H1 (cell line): ENCODE results near the gene OPN3. TPM values are rescaled to one million over a fixed set of nuclear protein-coding genes. Genes with fewer than 3 reads are reported as not detected.

Experiments
- CTCF ChIA-PET: fragments of 300-600 bp; sonication (Branson Sonifier 250); formaldehyde crosslinking; loops from one replicate; lab custom pipeline; 2021; ENCODE audit not compliant: partially characterized antibody; lab: Charles Lee
- POLR2A ChIA-PET: fragments of 300-600 bp; sonication (Branson Sonifier 250); formaldehyde crosslinking; loops from one replicate; lab custom pipeline; 2021; ENCODE audit warnings: inconsistent platforms; ENCODE audit not compliant: partially characterized antibody; lab: Charles Lee
- DNase-seq, 2 experiments: peaks; one replicate each; pipeline versions ENCODE4 v3.0.0 to v3.0.0-alpha.2; 2010 to 2022; ENCODE audit warnings: low spot score in 2 of 2, low read depth in 1 of 2, mixed read lengths in 1 of 2
- FAIRE-seq: peaks from 2 replicates; lab custom pipeline; 2011; peaks lifted over from hg19 to GRCh38; lab: Jason Lieb, UNC
- H2AFZ ChIP-seq: 2 replicates; pipeline ENCODE4 v1.8.1; 2012; ENCODE audit warnings: low read length, inconsistent platforms
- H2AK5ac ChIP-seq: 2 replicates; pipeline ENCODE4 v1.6.1; 2013; ENCODE audit warnings: low read depth, low read length
- H2BK120ac ChIP-seq: replicated peaks from 2 replicates; pipeline ENCODE3; 2013; ENCODE audit warnings: low read depth, low read length, inconsistent platforms
- H2BK12ac ChIP-seq: 2 replicates; pipeline ENCODE4 v1.6.1; 2013; ENCODE audit warnings: low read depth, low read length
- H2BK15ac ChIP-seq: 2 replicates; pipeline ENCODE4 v1.6.1; 2013; ENCODE audit warnings: low read length
- H2BK20ac ChIP-seq: 2 replicates; pipeline ENCODE4 v1.6.1; 2013; ENCODE audit warnings: low read length
- H2BK5ac ChIP-seq: 2 replicates; pipeline ENCODE4 v1.6.1; 2013; ENCODE audit warnings: low read depth, low read length
- H3K14ac ChIP-seq: 2 replicates; pipeline ENCODE4 v1.6.1; 2013; ENCODE audit warnings: inconsistent platforms; ENCODE audit not compliant: insufficient read length
- H3K18ac ChIP-seq: 2 replicates; pipeline ENCODE4 v1.6.1; 2013; ENCODE audit warnings: low read length; ENCODE audit errors: extremely low read depth
- H3K23ac ChIP-seq: 2 replicates; pipeline ENCODE4 v1.6.1; 2013; ENCODE audit warnings: inconsistent platforms; ENCODE audit not compliant: insufficient read length
- H3K23me2 ChIP-seq: 2 replicates; pipeline ENCODE4 v1.6.1; 2013; ENCODE audit warnings: low read depth, low read length
- H3K27ac ChIP-seq: 2 replicates; pipeline ENCODE4 v1.6.1; 2011; ENCODE audit warnings: low read depth, low read length, inconsistent platforms
- H3K27me3 ChIP-seq, 4 experiments: replicated peaks in 1 of 4; 1 replicate in 1 of 4; 2 replicates in 3 of 4; pipeline versions ENCODE4 v1.6.1 to v1.8.1; 2011 to 2013; ENCODE audit warnings: low read length in 3 of 4, mild to moderate bottlenecking in 3 of 4, inconsistent platforms in 2 of 4, mixed read lengths in 2 of 4, moderate library complexity in 1 of 4; ENCODE audit not compliant: control insufficient read depth in 3 of 4, insufficient read depth in 3 of 4; ENCODE audit errors: extremely low read depth in 1 of 4
- H3K36me3 ChIP-seq, 4 experiments: 2 replicates each; pipeline versions ENCODE4 v1.6.1 to v1.8.1; 2011 to 2013; ENCODE audit warnings: mild to moderate bottlenecking in 4 of 4, low read length in 3 of 4, moderate library complexity in 2 of 4, control low read depth in 1 of 4, inconsistent platforms in 1 of 4; ENCODE audit not compliant: insufficient read depth in 4 of 4, control insufficient read depth in 2 of 4
- H3K4ac ChIP-seq: replicated peaks from 2 replicates; pipeline ENCODE3; 2013; ENCODE audit warnings: low read length, low read depth, mixed read lengths, inconsistent platforms; ENCODE audit not compliant: insufficient read length
- H3K4me1 ChIP-seq, 4 experiments: replicated peaks in 1 of 4; 1 replicate in 1 of 4; 2 replicates in 3 of 4; pipeline versions ENCODE4 v1.6.1 to v1.8.1; 2011 to 2013; ENCODE audit warnings: low read length in 3 of 4, inconsistent platforms in 2 of 4, mixed read lengths in 1 of 4; ENCODE audit not compliant: insufficient read depth in 4 of 4, control insufficient read depth in 3 of 4
- H3K4me2 ChIP-seq, 2 experiments: 2 replicates each; pipeline versions ENCODE4 v1.6.1 to v1.8.1; 2011 to 2013; ENCODE audit warnings: low read depth in 2 of 2, low read length in 2 of 2, control low read depth in 1 of 2, inconsistent platforms in 1 of 2, mild to moderate bottlenecking in 1 of 2; ENCODE audit not compliant: insufficient read depth in 1 of 2
- H3K4me3 ChIP-seq, 4 experiments: fragments of 200-600, 300-600 bp in 1 of 4; sonication (generic), shearing (Covaris generic), sonication (Bioruptor Twin) in 1 of 4; 2 replicates each; pipeline versions ENCODE4 v1.5.1 to v1.8.1; 2011 to 2016; ENCODE audit warnings: low read length in 4 of 4, low read depth in 3 of 4, control low read depth in 2 of 4, inconsistent platforms in 2 of 4, mild to moderate bottlenecking in 2 of 4, mixed read lengths in 1 of 4, moderate library complexity in 1 of 4; ENCODE audit not compliant: insufficient read depth in 2 of 4; ENCODE audit errors: extremely low read depth in 1 of 4
- H3K56ac ChIP-seq: replicated peaks from 2 replicates; pipeline ENCODE3; 2013; ENCODE audit warnings: low read depth, mild to moderate bottlenecking, mixed read lengths, low read length, inconsistent platforms; ENCODE audit not compliant: insufficient read length
- H3K79me1 ChIP-seq: 2 replicates; pipeline ENCODE4 v1.6.1; 2013; ENCODE audit warnings: low read depth, low read length, control low read depth
- H3K79me2 ChIP-seq, 2 experiments: 2 replicates each; pipeline versions ENCODE4 v1.6.1 to v1.8.1; 2012 to 2013; ENCODE audit warnings: low read length in 2 of 2, mild to moderate bottlenecking in 2 of 2, inconsistent platforms in 1 of 2; ENCODE audit not compliant: insufficient read depth in 2 of 2, control insufficient read depth in 1 of 2
- H3K9ac ChIP-seq, 4 experiments: replicated peaks in 1 of 4; 1 replicate in 1 of 4; 2 replicates in 3 of 4; pipeline versions ENCODE4 v1.6.1 to v1.8.1; 2011 to 2013; ENCODE audit warnings: low read depth in 3 of 4, low read length in 3 of 4, control low read depth in 2 of 4, mild to moderate bottlenecking in 2 of 4, moderate library complexity in 2 of 4, inconsistent platforms in 1 of 4; ENCODE audit errors: extremely low read depth in 1 of 4
- H3K9me3 ChIP-seq, 2 experiments: 2 replicates each; pipeline versions ENCODE4 v1.6.1 to v1.8.1; 2012 to 2013; ENCODE audit warnings: mild to moderate bottlenecking in 2 of 2, moderate library complexity in 2 of 2, control low read depth in 1 of 2, inconsistent platforms in 1 of 2, low read depth in 1 of 2, low read length in 1 of 2, mixed read lengths in 1 of 2; ENCODE audit not compliant: insufficient read depth in 2 of 2
- H4K20me1 ChIP-seq, 2 experiments: replicated peaks in 1 of 2; 2 replicates each; pipeline versions ENCODE3 to v1.8.1; 2011 to 2013; ENCODE audit warnings: inconsistent platforms in 2 of 2, low read length in 2 of 2, mild to moderate bottlenecking in 1 of 2; ENCODE audit not compliant: insufficient read depth in 2 of 2, control insufficient read depth in 1 of 2
- H4K5ac ChIP-seq: 2 replicates; pipeline ENCODE4 v1.6.1; 2013; ENCODE audit warnings: low read length, low read depth, mixed read lengths, inconsistent platforms; ENCODE audit not compliant: insufficient read length
- H4K8ac ChIP-seq: 2 replicates; pipeline ENCODE4 v1.8.0; 2013; ENCODE audit warnings: mild to moderate bottlenecking, moderate library complexity, low read length, inconsistent platforms; ENCODE audit not compliant: insufficient read depth; ENCODE audit errors: extremely low read depth
- H4K91ac ChIP-seq: replicated peaks from 2 replicates; pipeline ENCODE3; 2013; ENCODE audit warnings: low read length, mixed read lengths, inconsistent platforms; ENCODE audit not compliant: insufficient read length
- ASH2L ChIP-seq: fragments of 200-600, 300-600 bp; sonication (generic); IDR thresholded peaks from one replicate; pipeline ENCODE4 v1.7.1; 2017; ENCODE audit warnings: low read length
- ATF2 ChIP-seq: IDR thresholded peaks from 2 replicates; pipeline ENCODE4 v1.6.1; 2012; ENCODE audit warnings: low read length, inconsistent platforms
- BCL11A ChIP-seq, 2 experiments: IDR thresholded peaks; one replicate each; pipeline ENCODE4 v1.6.1; 2011; ENCODE audit warnings: low read depth in 2 of 2, low read length in 2 of 2, mild to moderate bottlenecking in 2 of 2
- BRCA1 ChIP-seq: IDR thresholded peaks from 2 replicates; pipeline ENCODE4 v1.6.1; 2012; ENCODE audit warnings: low read depth, low read length, improper control_type of control experiment
- CEBPB ChIP-seq: IDR thresholded peaks from 2 replicates; pipeline ENCODE4 v1.6.1; 2012; ENCODE audit warnings: low read depth, low read length
- JUN ChIP-seq: IDR thresholded peaks from 2 replicates; pipeline ENCODE4 v1.6.1; 2011; ENCODE audit warnings: low read depth, mild to moderate bottlenecking, improper control_type of control experiment, low read length
- NANOG ChIP-seq: IDR thresholded peaks from 2 replicates; pipeline ENCODE4 v1.6.1; 2011; ENCODE audit warnings: low read length, low read depth, mild to moderate bottlenecking, inconsistent platforms; ENCODE audit not compliant: insufficient read depth, poor library complexity, severe bottlenecking
- SIN3A ChIP-seq, 2 experiments: IDR thresholded peaks in 1 of 2; conservative IDR thresholded peaks in 1 of 2; 2 replicates each; pipeline ENCODE4 v1.6.1; 2011 to 2012; ENCODE audit warnings: low read length in 2 of 2, improper control_type of control experiment in 1 of 2, low read depth in 1 of 2, mild to moderate bottlenecking in 1 of 2
- SIRT6 ChIP-seq: IDR thresholded peaks from one replicate; pipeline ENCODE4 v1.7.1; 2012; ENCODE audit warnings: low read length, inconsistent platforms
- SP1 ChIP-seq: IDR thresholded peaks from 2 replicates; pipeline ENCODE4 v1.6.1; 2011; ENCODE audit warnings: low read depth, low read length
- TAF7 ChIP-seq: optimal IDR thresholded peaks from 2 replicates; pipeline ENCODE3; 2011; ENCODE audit warnings: low read depth, mild to moderate bottlenecking, inconsistent platforms, low read length, moderate library complexity, borderline replicate concordance
- TBP ChIP-seq: IDR thresholded peaks from 2 replicates; pipeline ENCODE4 v1.6.1; 2011; ENCODE audit warnings: low read depth, low read length, improper control_type of control experiment
- TEAD4 ChIP-seq: IDR thresholded peaks from 2 replicates; pipeline ENCODE4 v1.6.1; 2012; ENCODE audit warnings: low read depth, low read length, inconsistent platforms, mixed read lengths
- WGBS, 2 experiments: shearing (Covaris generic) in 1 of 2; methylation state at CpG; one replicate each; pipeline versions ENCODE4 v1.1.6 to v1.1.7; 2013 to 2015; ENCODE audit warnings: low lambda C conversion rate in 2 of 2, mixed read lengths in 2 of 2, inconsistent platforms in 1 of 2, low coverage in 1 of 2, missing lambda C conversion rate in 1 of 2; ENCODE audit not compliant: insufficient replicate concordance in 2 of 2, insufficient coverage in 1 of 2, insufficient read length in 1 of 2; ENCODE audit errors: extremely low coverage in 1 of 2, missing lambda C conversion rate in 1 of 2; 5-methylcytosine and 5-hydroxymethylcytosine counted together
- polyA plus RNA-seq, 7 experiments: library from polyadenylated mRNA; depleted of rRNA in 3 of 7; stranded (reverse) in 5 of 7; unstranded in 2 of 7; fragments of >200 nt in 5 of 7; fragments of 200-250 nt in 2 of 7; gene quantifications; 1 replicate in 5 of 7; 2 replicates in 1 of 7; 4 replicates in 1 of 7; pipeline versions ENCODE4 v1.2.1 to v1.2.3, GENCODE V29; 2011 to 2013; ENCODE audit warnings: missing spikeins in 2 of 7, mixed read lengths in 2 of 7
- total RNA-seq: library from RNA; stranded (reverse); fragmentation: NEBNext Ultra II Directional; extraction: Animal tissue kit (Norgen Biotek cat#: 25700); gene quantifications from 2 replicates; pipeline ENCODE4 v1.2.1, GENCODE V29; 2021

OPN3 gene
- total and polyA plus RNA-seq, 2 of the 8 experiments (the other 6 are each of a cell fraction or from before 2014, with no cell fraction given), result 8.8 to 19.4 TPM

GRCh38 chr1:241596633-241597032 lies 43.5 kb downstream of the OPN3 start:
- WGBS, 2 experiments, result 88% methylated on average over 6 of the region's 6 CpGs; no CpG with 5 or more reads in 1 of the 2 experiments
- H3K79me1 ChIP-seq, result no peaks in the 10 kb centered on the region
- H4K91ac ChIP-seq, result no peak overlapping the region
- H3K27ac ChIP-seq, result no peak overlapping the region
- no peak overlapping the region for H3K18ac ChIP-seq
- H2BK5ac ChIP-seq, result no peak overlapping the region
- H3K9me3 ChIP-seq, result no peaks in the 10 kb centered on the region
- H2AK5ac ChIP-seq, result no peak overlapping the region
- H3K79me2 ChIP-seq, result no peaks in the 10 kb centered on the region
- no peaks in the 10 kb centered on the region for H3K27me3 ChIP-seq
- H2BK15ac ChIP-seq, result no peak overlapping the region
- no peak overlapping the region for H2BK20ac ChIP-seq
- DNase-seq, result no peak
- no peak overlapping the region for H3K4ac ChIP-seq
- H4K20me1 ChIP-seq, result no peaks in the 10 kb centered on the region
- H3K36me3 ChIP-seq, result no peaks in the 10 kb centered on the region
- FAIRE-seq, result no peak
- no peak overlapping the region for H4K8ac ChIP-seq
- CTCF ChIA-PET, result interaction anchor here (1.4 to 2.5 kb wide), 2 partner anchors 15 to 41 kb away, joined by 3 to 10 read pairs; no protein-coding TSS in a partner anchor
- no peak overlapping the region for H4K5ac ChIP-seq
- no peak overlapping the region for H3K4me2 ChIP-seq
- no peak overlapping the region for H2AFZ ChIP-seq
- no peak overlapping the region for H2BK120ac ChIP-seq
- H3K23me2 ChIP-seq, result no peaks in the 10 kb centered on the region
- H3K14ac ChIP-seq, result no peak overlapping the region
- H3K4me1 ChIP-seq, result no peaks in the 10 kb centered on the region
- POLR2A ChIA-PET, result no interaction called here
- no peak overlapping the region for H3K4me3 ChIP-seq
- no peak overlapping the region for H3K9ac ChIP-seq
- H3K56ac ChIP-seq, result no peak overlapping the region
- H2BK12ac ChIP-seq, result no peak overlapping the region
- no peak overlapping the region for H3K23ac ChIP-seq
- TF ChIP-seq TAF7 (no peak), JUN (no peak), ASH2L (no peak), SP1 (no peak), TBP (no peak), BRCA1 (no peak), BCL11A (IDR thresholded peaks at IDR 0.05; ENCODE audit: low read depth in 2 of 2, low read length in 2 of 2) (no peak), ATF2 (no peak), TEAD4 (no peak), SIN3A (conservative IDR thresholded peaks at IDR 0.05 in 1 of 2, IDR thresholded peaks at IDR 0.05 in 1 of 2; ENCODE audit: low read depth in 1 of 2, low read length in 2 of 2) (no peak), CEBPB (no peak), NANOG (no peak), SIRT6 (no peak)
